HCT116 (cell line): ENCODE measurements around the gene RRP12. TPM values are rescaled to one million over a fixed set of nuclear protein-coding genes. Genes with fewer than 3 reads are reported as not detected.

ENCODE experiments used
- ATAC-seq: fragments of 200-7000 bp; cut with Tn5 transposase; 2 replicates; pipeline ENCODE4 v1.9.1; 2020; ENCODE audit warnings: mild to moderate bottlenecking, moderate library complexity
- BruUV-seq: library from RNA; stranded (reverse); fragments of 400-500 nt; replicated peaks from 2 replicates; lab custom pipeline; 2021; lab: Mats Ljungman, UMichigan
- CTCF ChIA-PET: fragments of 300-600 bp; sonication (Branson Sonifier 250); formaldehyde crosslinking; loops from one replicate; lab custom pipeline; 2021; ENCODE audit warnings: antibody characterized with exemption; lab: Charles Lee
- POLR2A ChIA-PET: fragments of 300-600, 350-600 bp; sonication (Branson Sonifier 250); formaldehyde crosslinking; loops from one replicate; lab custom pipeline; 2021; ENCODE audit warnings: antibody characterized with exemption; lab: Charles Lee
- RAD21 ChIA-PET, 2 experiments: fragments of 300-600 bp; sonication (Branson Sonifier 250); formaldehyde crosslinking; loops; one replicate each; lab custom pipeline; 2023; ENCODE audit warnings: low total read pairs in 2 of 2; ENCODE audit not compliant: uncharacterized antibody in 2 of 2, unreplicated experiment in 2 of 2, low non-redundant PET in 1 of 2; lab: Charles Lee
- DNase-seq: peaks from one replicate; pipeline ENCODE4 v3.0.0-alpha.2; 2010; ENCODE audit warnings: low read depth, low spot score
- H2AFZ ChIP-seq: fragments of 200-600 bp; shearing (Covaris generic), sonication (generic); 2 replicates; pipeline ENCODE4 v1.6.1; 2017; ENCODE audit warnings: low read depth, mixed run types, mixed read lengths, antibody characterized with exemption, low read length; ENCODE audit not compliant: poor library complexity, severe bottlenecking
- H3K27ac ChIP-seq: 2 replicates; pipeline ENCODE4 v1.5.1; 2012; ENCODE audit warnings: low read depth, low read length
- H3K27me3 ChIP-seq: fragments of 200-600 bp; sonication (generic); 2 replicates; pipeline ENCODE4 v1.6.1; 2016; ENCODE audit warnings: mixed run types, low read length, mixed read lengths; ENCODE audit not compliant: insufficient read depth
- H3K36me3 ChIP-seq, 2 experiments: fragments of 200-500 bp in 1 of 2; fragments of 200-600 bp in 1 of 2; sonication (Bioruptor generic) in 1 of 2; sonication (generic) in 1 of 2; 2 replicates each; pipeline versions ENCODE4 v1.5.1 to v1.6.1; 2014 to 2016; ENCODE audit warnings: low read length in 2 of 2, inconsistent platforms in 1 of 2, mixed read lengths in 1 of 2, mixed run types in 1 of 2; ENCODE audit not compliant: insufficient read depth in 2 of 2, control insufficient read depth in 1 of 2
- H3K4me1 ChIP-seq, 2 experiments: fragments of 200-600 bp in 1 of 2; sonication (generic) in 1 of 2; 2 replicates each; pipeline versions ENCODE4 v1.5.1 to v1.6.1; 2012 to 2017; ENCODE audit warnings: low read length in 2 of 2, inconsistent platforms in 1 of 2, mild to moderate bottlenecking in 1 of 2, mixed read lengths in 1 of 2, mixed run types in 1 of 2, moderate library complexity in 1 of 2; ENCODE audit not compliant: insufficient read depth in 2 of 2, control insufficient read depth in 1 of 2
- H3K4me2 ChIP-seq: fragments of 200-600 bp; sonication (generic); 2 replicates; pipeline ENCODE4 v1.6.1; 2017; ENCODE audit warnings: mixed run types, low read length, mixed read lengths
- H3K4me3 ChIP-seq, 2 experiments: fragments of 200-600 bp in 1 of 2; sonication (generic) in 1 of 2; replicated peaks in 1 of 2; 2 replicates each; pipeline ENCODE4 v1.5.1; 2011 to 2016; ENCODE audit warnings: low read length in 2 of 2, control low read depth in 1 of 2, low read depth in 1 of 2, mild to moderate bottlenecking in 1 of 2, mixed read lengths in 1 of 2, mixed run types in 1 of 2
- H3K79me2 ChIP-seq: fragments of 200-600 bp; sonication (generic); 2 replicates; pipeline ENCODE4 v1.6.1; 2017; ENCODE audit warnings: mild to moderate bottlenecking, mixed run types, low read length, moderate library complexity, mixed read lengths; ENCODE audit not compliant: insufficient read depth
- H3K9ac ChIP-seq: fragments of 200-600 bp; sonication (generic); 2 replicates; pipeline ENCODE4 v1.6.1; 2016; ENCODE audit warnings: low read length, mixed read lengths
- H3K9me2 ChIP-seq: fragments of 200-600 bp; sonication (generic), shearing (Covaris generic); 2 replicates; pipeline ENCODE4 v1.6.1; 2017; ENCODE audit warnings: mixed run types, mild to moderate bottlenecking, moderate library complexity; ENCODE audit not compliant: insufficient read depth
- H3K9me3 ChIP-seq, 2 experiments: fragments of 200-500 bp in 1 of 2; fragments of 200-600 bp in 1 of 2; sonication (Bioruptor generic) in 1 of 2; sonication (generic) in 1 of 2; 2 replicates each; pipeline ENCODE4 v1.6.1; 2014 to 2017; ENCODE audit warnings: low read length in 2 of 2, mixed read lengths in 2 of 2, inconsistent platforms in 1 of 2, low read depth in 1 of 2, mild to moderate bottlenecking in 1 of 2, mixed run types in 1 of 2, moderate library complexity in 1 of 2; ENCODE audit not compliant: control insufficient read depth in 1 of 2, insufficient read depth in 1 of 2
- H4K20me1 ChIP-seq: fragments of 200-600 bp; sonication (generic), shearing (Covaris generic); 2 replicates; pipeline ENCODE4 v1.6.1; 2017; ENCODE audit warnings: mixed run types, mild to moderate bottlenecking, moderate library complexity; ENCODE audit not compliant: insufficient read depth
- ATF3 ChIP-seq: IDR thresholded peaks from 2 replicates; pipeline ENCODE4 v1.6.1; 2012
- CBX3 ChIP-seq: IDR thresholded peaks from 2 replicates; pipeline ENCODE4 v1.6.1; 2012; ENCODE audit warnings: low read depth
- CEBPB ChIP-seq: IDR thresholded peaks from 2 replicates; pipeline ENCODE4 v1.6.1; 2012; ENCODE audit warnings: low read depth
- CTCF ChIP-seq, 3 experiments: fragments of 200-600 bp in 1 of 3; sonication (generic) in 1 of 3; IDR thresholded peaks in 2 of 3; conservative IDR thresholded peaks in 1 of 3; 2 replicates each; pipeline ENCODE4 v1.5.1; 2012 to 2017; ENCODE audit warnings: low read depth in 2 of 3, low read length in 2 of 3, antibody characterized with exemption in 1 of 3, borderline replicate concordance in 1 of 3, control low read depth in 1 of 3, mild to moderate bottlenecking in 1 of 3, mixed read lengths in 1 of 3, mixed run types in 1 of 3, moderate library complexity in 1 of 3; ENCODE audit not compliant: insufficient read depth in 1 of 3
- EGR1 ChIP-seq: IDR thresholded peaks from 2 replicates; pipeline ENCODE4 v1.6.1; 2012; ENCODE audit warnings: low read depth
- ELF1 ChIP-seq: IDR thresholded peaks from 2 replicates; pipeline ENCODE4 v1.6.1; 2012; ENCODE audit warnings: low read depth, borderline replicate concordance
- EZH2 ChIP-seq: fragments of 200-600 bp; sonication (generic); IDR thresholded peaks from 2 replicates; pipeline ENCODE4 v1.6.1; 2017; ENCODE audit warnings: antibody characterized with exemption, mixed run types
- EZH2phosphoT487 ChIP-seq: fragments of 200-600 bp; IDR thresholded peaks from 2 replicates; pipeline ENCODE4 v1.6.1; 2018; ENCODE audit warnings: antibody characterized with exemption, borderline replicate concordance
- JUND ChIP-seq: IDR thresholded peaks from 2 replicates; pipeline ENCODE4 v1.6.1; 2012
- MAX ChIP-seq: IDR thresholded peaks from 2 replicates; pipeline ENCODE4 v1.6.1; 2012
- POLR2A ChIP-seq: IDR thresholded peaks from 2 replicates; pipeline ENCODE4 v1.7.0; 2011; ENCODE audit warnings: borderline replicate concordance; ENCODE audit not compliant: insufficient read depth, insufficient read length; ENCODE audit errors: extremely low read depth
- POLR2AphosphoS5 ChIP-seq: IDR thresholded peaks from 2 replicates; pipeline ENCODE4 v1.6.1; 2011; ENCODE audit warnings: mild to moderate bottlenecking, low read depth, low read length, moderate library complexity
- RAD21 ChIP-seq: IDR thresholded peaks from 2 replicates; pipeline ENCODE4 v1.6.1; 2012; ENCODE audit warnings: low read depth, mild to moderate bottlenecking
- REST ChIP-seq: IDR thresholded peaks from 2 replicates; pipeline ENCODE4 v1.6.1; 2012; ENCODE audit warnings: low read depth
- SRF ChIP-seq: IDR thresholded peaks from 2 replicates; pipeline ENCODE4 v1.6.1; 2012; ENCODE audit warnings: low read depth
- ZFX ChIP-seq: fragments of 450-650 bp; IDR thresholded peaks from 2 replicates; pipeline ENCODE4 v1.6.1; 2017
- ZNF274 ChIP-seq: fragments of 200-500 bp; sonication (Bioruptor generic); IDR thresholded peaks from 2 replicates; pipeline ENCODE4 v1.6.1; 2014; ENCODE audit warnings: mild to moderate bottlenecking, low read depth, low read length, inconsistent platforms
- intact Hi-C: fragments of 100-400 bp; cut with micrococcal nuclease; formaldehyde crosslinking; loops from 2 replicates; pipeline ENCODE4 v1.10.0; 2022
- total RNA-seq: library from RNA; stranded (reverse); gene quantifications from one replicate; pipeline ENCODE4 v1.2.1, GENCODE V29; 2021; ENCODE audit not compliant: unreplicated experiment

RRP12 gene
- total RNA-seq, 1 experiment from 2014 or later, result 67.0 TPM

- H4K20me1 ChIP-seq, result no peaks in the 10 kb centered on the region
- ATAC-seq (no peak), DNase-seq (no peak)
- H3K9me3 ChIP-seq, result no peaks in the 10 kb centered on the region
- ChIA-PET RAD21 (no interaction called here), CTCF (no interaction called here), POLR2A (no interaction called here)
- H3K27ac ChIP-seq, result no peak overlapping the region
- no peaks in the 10 kb centered on the region for H3K9me2 ChIP-seq
- H2AFZ ChIP-seq, result no peak overlapping the region
- BruUV-seq, result no TSS peak
- no peaks in the 10 kb centered on the region for H3K79me2 ChIP-seq
- H3K36me3 ChIP-seq, result peaks cover 18 to 58% of the 10 kb centered on the region in 2 experiments
- no peak overlapping the region for H3K4me2 ChIP-seq
- H3K4me1 ChIP-seq, result no peaks in the 10 kb centered on the region
- H3K4me3 ChIP-seq, result no peak overlapping the region
- TF ChIP-seq POLR2A (no peak), SRF (no peak), ATF3 (no peak), POLR2AphosphoS5 (no peak), CBX3 (no peak), ELF1 (no peak), ZNF274 (no peak), EZH2 (no peak), ZFX (no peak), CEBPB (no peak), CTCF (IDR thresholded peaks at IDR 0.05 in 2 of 3, conservative IDR thresholded peaks at IDR 0.05 in 1 of 3; ENCODE audit: borderline replicate concordance in 1 of 3, insufficient read depth in 1 of 3, low read depth in 2 of 3, low read length in 2 of 3) (no peak), EGR1 (no peak), JUND (no peak), MAX (no peak), REST (no peak), RAD21 (no peak), EZH2phosphoT487 (no peak)
- H3K9ac ChIP-seq, result no peak overlapping the region
- intact Hi-C loops, result no loop called here
- no peaks in the 10 kb centered on the region for H3K27me3 ChIP-seq
Measured at GRCh38 chr10:97366572-97366971, 34.6 kb downstream of the RRP12 start.
